Activated T-cell treated with anti-CD3 and anti-CD28 coated beads, Interleukin-2, amount 50 U/mL, for 4 hours (primary cell): Measurements from ENCODE around the gene PLEKHA3. TPM values are rescaled to one million over a fixed set of nuclear protein-coding genes. Genes with fewer than 3 reads are reported as not detected.

Experiments used
- ATAC-seq, 2 donors: fragments of 200-7000 bp; cut with Tn5 transposase; one replicate each; pipeline ENCODE4 v1.10.0; 2021
- DNase-seq: peaks from one replicate; pipeline ENCODE4 v3.0.0-alpha.2; 2020
- H3K27me3 Mint-ChIP-seq: one replicate; pipeline ENCODE4 v1.8.0; 2021; ENCODE audit warnings: low read depth, mixed read lengths
- H3K36me3 Mint-ChIP-seq: one replicate; pipeline ENCODE4 v1.8.0; 2022; ENCODE audit warnings: mixed read lengths; ENCODE audit not compliant: insufficient read depth
- H3K4me1 Mint-ChIP-seq: one replicate; pipeline ENCODE4 v1.8.0; 2021; ENCODE audit warnings: low read depth, mixed read lengths
- H3K4me3 Mint-ChIP-seq: one replicate; pipeline ENCODE4 v1.8.0; 2021; ENCODE audit warnings: mild to moderate bottlenecking, moderate library complexity, mixed read lengths
- H3K9me3 Mint-ChIP-seq: one replicate; pipeline ENCODE4 v1.8.0; 2021; ENCODE audit warnings: mixed read lengths
- total RNA-seq, 3 donors: library from RNA; stranded (reverse); gene quantifications; one replicate each; pipeline ENCODE4 v1.2.1, GENCODE V29; 2021

The PLEKHA3 gene
- total RNA-seq, 3 donors from 2014 or later: 24.8 to 28.1 (median 26.6) TPM

DNA sequence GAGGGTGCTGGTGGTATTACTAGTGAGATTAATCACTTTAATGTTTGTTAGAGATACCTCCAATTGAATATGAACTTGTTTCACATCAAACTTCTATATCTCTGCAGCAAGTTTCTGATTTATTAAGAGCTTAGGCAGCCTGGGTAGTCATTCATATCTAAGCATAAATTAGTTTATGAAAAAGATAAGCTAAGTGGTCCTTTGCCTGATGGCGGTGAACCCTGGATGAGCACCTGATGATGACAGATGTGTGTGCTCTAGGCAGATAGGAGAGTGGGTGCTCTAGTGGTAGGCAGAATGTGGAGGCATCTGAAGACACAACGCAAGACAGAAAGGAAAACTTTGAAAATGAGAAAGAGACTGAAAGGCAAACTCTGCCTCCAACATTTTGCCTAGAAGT lies 6.9 kb upstream of the PLEKHA3 start:
- ATAC-seq: no peak
- Mint-ChIP-seq H3K27me3 (no peaks in the 10 kb centered on the region), H3K9me3 (no peaks in the 10 kb centered on the region), H3K36me3 (no peaks in the 10 kb centered on the region), H3K4me1 (peaks cover 3% of the 10 kb centered on the region), H3K4me3 (no peak overlapping the region)
- DNase-seq: no peak

DNA sequence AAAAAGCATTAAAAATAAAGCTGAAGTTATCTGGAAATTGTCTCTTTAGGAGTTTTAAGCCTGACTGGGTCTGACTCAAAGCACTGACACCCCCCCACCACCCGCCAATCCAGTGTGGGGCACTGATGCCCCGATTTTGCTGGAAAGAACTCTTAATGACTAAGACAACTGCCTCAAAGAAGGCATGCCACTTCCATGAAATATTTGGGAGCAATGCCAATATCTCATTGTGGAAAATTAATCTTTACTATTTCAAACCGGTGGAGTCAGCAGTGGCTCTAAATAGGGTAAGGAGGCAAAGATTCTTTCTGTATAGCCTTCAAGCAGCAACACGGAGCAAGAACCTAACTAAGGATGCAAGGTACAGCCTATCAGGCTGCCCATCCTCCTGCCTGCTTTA lies 6.3 kb upstream of the PLEKHA3 start:
- no peak overlapping the region for H3K4me3 Mint-ChIP-seq
- ATAC-seq (no peak), DNase-seq (no peak)
- no peaks in the 10 kb centered on the region for H3K36me3 Mint-ChIP-seq
- H3K9me3 Mint-ChIP-seq: no peaks in the 10 kb centered on the region
- H3K27me3 Mint-ChIP-seq: no peaks in the 10 kb centered on the region
- H3K4me1 Mint-ChIP-seq: peaks cover 8% of the 10 kb centered on the region

DNA sequence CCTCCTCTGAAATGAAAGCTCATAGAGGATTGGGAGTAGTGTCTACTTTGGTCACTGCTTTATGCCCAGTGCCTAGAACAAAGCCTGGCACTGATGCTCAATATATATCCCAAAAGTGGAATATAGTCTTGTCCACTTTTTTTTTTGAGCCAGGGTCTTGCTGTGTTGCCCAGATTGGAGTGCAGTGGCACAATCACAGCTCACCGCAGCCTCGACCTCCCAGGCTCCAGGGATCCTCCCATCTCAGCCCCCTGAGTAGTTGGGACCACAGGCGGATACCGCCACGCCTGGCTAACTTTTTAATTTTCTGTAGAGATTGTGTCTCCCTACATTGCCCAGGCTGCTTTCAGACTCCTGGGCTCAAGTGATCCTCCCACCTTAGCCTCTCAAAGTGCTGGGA lies 5.7 kb upstream of the PLEKHA3 start:
- no peaks in the 10 kb centered on the region for H3K9me3 Mint-ChIP-seq
- DNase-seq (no peak), ATAC-seq (no peak)
- H3K4me1 Mint-ChIP-seq: peaks cover 15% of the 10 kb centered on the region
- no peaks in the 10 kb centered on the region for H3K27me3 Mint-ChIP-seq
- H3K36me3 Mint-ChIP-seq: no peaks in the 10 kb centered on the region
- no peak overlapping the region for H3K4me3 Mint-ChIP-seq

GRCh38 chr2:178476477-178476876 lies 3.8 kb upstream of the PLEKHA3 start:
- Mint-ChIP-seq H3K4me3 (no peak overlapping the region), H3K4me1 (peaks cover 21% of the 10 kb centered on the region), H3K9me3 (no peaks in the 10 kb centered on the region), H3K27me3 (no peaks in the 10 kb centered on the region), H3K36me3 (no peaks in the 10 kb centered on the region)
- no peak for ATAC-seq
- no peak for DNase-seq

DNA sequence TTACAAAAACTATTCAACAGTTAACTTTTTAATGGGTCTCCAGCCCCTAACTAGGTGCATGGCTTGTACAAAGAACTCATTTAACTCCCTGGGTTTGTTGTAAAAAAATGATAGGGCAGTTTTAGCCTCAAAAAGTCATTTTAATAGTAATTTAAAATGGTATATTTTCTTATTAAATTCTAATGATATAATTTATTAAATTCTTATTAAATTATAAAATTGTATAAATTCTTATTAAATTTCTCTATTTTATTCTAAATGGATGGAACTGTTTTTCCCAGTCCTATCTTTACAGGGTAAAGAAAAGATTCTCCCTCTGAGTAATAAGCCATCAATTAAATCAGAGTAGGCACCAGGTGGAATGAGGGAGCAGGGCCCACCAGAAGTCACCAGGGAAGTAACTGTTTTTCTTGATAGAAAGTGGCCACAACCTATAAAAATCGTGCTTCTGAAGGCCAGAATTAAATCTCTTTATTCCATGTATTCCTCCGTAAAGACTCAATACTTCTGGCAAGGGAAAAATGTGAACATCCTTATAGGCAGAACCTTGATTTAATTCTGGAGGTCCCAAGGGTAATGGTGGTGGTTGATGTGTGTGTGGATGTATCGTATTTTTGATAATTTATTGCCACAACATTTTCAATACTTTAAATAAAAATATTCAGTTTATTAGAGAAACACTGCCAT lies 2.7 kb upstream of the PLEKHA3 start:
- ATAC-seq (no peak), DNase-seq (no peak)
- Mint-ChIP-seq H3K36me3 (no peaks in the 10 kb centered on the region), H3K4me3 (peak overlapping the region; percentile 97), H3K27me3 (no peaks in the 10 kb centered on the region), H3K4me1 (peaks cover 32% of the 10 kb centered on the region), H3K9me3 (no peaks in the 10 kb centered on the region)

GRCh38 chr2:178478130-178478438 lies 2.2 kb upstream of the PLEKHA3 start:
- ATAC-seq: no peak
- H3K27me3 Mint-ChIP-seq: no peaks in the 10 kb centered on the region
- H3K4me1 Mint-ChIP-seq: peaks cover 36% of the 10 kb centered on the region
- DNase-seq: no peak
- no peaks in the 10 kb centered on the region for H3K36me3 Mint-ChIP-seq
- H3K9me3 Mint-ChIP-seq: no peaks in the 10 kb centered on the region
- H3K4me3 Mint-ChIP-seq: peak overlapping the region; percentile 97

GRCh38 chr2:178478439-178479274 lies 1.6 kb upstream of the PLEKHA3 start, which contains the start of gene FKBP7:
Gene FKBP7, minus strand, starts transcription at chr2:178478600. Its CDS starts 101 bp downstream, at chr2:178478499.
- ATAC-seq (peak; percentile 72 to 77), DNase-seq (peak; percentile 79)
- Mint-ChIP-seq H3K9me3 (no peaks in the 10 kb centered on the region), H3K4me1 (peaks cover 37% of the 10 kb centered on the region), H3K36me3 (no peaks in the 10 kb centered on the region), H3K4me3 (peak within 1 kb of the TSS; percentile 97), H3K27me3 (no peaks in the 10 kb centered on the region)

DNA sequence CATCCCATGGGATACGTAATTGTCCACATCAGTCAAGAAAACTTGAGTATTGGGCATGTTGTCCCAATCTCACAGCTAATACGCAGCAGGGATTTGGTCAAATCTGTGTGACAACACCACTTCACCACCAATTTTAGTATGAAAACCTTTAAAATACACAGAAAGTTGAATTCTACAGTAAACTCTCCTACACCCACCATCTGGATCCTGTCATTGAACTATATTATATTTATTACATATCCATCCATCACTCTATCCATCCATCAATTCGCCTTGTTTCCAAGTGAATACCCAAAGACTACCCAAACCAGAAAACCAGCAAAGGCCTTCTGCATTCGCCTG lies 1.0 kb upstream of the PLEKHA3 start:
- ATAC-seq (no peak), DNase-seq (no peak)
- no peaks in the 10 kb centered on the region for H3K9me3 Mint-ChIP-seq
- H3K27me3 Mint-ChIP-seq: no peaks in the 10 kb centered on the region
- peaks cover 38% of the 10 kb centered on the region for H3K4me1 Mint-ChIP-seq
- H3K36me3 Mint-ChIP-seq: no peaks in the 10 kb centered on the region
- H3K4me3 Mint-ChIP-seq: peak overlapping the region; percentile 97

DNA sequence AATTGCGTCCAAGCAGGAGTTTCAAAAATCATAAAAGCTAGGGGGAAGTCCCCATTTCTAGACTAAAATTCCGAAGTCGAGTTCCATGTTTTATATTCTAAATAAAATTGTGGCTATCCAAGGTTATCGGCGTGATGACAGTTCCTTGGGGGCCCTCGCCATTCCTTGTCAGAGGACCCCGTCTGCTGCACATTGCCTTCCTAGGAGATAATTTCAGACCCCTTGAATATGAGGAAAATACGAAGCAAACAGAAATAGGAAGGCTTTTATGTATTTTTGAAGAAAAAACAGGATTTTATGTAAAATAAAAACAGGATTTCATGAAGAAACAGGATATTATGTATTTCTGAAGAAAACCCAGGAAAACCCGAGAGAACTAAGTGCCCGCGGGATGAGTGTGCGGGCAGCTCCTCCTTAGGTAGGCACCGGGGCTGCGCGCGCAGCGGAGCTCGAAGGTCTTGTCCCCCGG lies 465 bp upstream of the PLEKHA3 start:
- peaks cover 43% of the 10 kb centered on the region for H3K4me1 Mint-ChIP-seq
- H3K9me3 Mint-ChIP-seq: no peaks in the 10 kb centered on the region
- ATAC-seq: no peak
- H3K27me3 Mint-ChIP-seq: no peaks in the 10 kb centered on the region
- H3K4me3 Mint-ChIP-seq: peak overlapping the region; percentile 97
- no peak for DNase-seq
- peaks cover 3% of the 10 kb centered on the region for H3K36me3 Mint-ChIP-seq

DNA sequence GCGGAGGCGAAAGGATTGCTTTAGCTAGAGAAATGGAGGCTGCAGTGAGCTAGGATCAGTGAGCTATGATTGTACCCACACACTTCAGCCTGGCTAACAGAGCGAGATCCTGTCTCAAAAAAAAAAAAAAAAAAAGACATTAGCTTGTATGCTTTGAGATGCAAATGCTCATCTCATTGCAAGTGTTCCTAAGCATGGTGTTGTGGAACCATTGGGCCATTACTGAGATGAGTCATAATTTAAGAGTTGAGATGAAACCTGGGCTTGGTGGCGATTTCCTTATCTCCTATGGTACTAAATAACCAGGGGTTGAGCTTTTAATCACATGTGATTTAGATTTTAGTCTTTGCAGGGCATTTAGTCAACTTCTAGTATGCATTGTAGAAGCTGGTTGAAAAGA lies 2.2 kb downstream of the PLEKHA3 start:
- H3K4me3 Mint-ChIP-seq: peak overlapping the region; percentile 92
- H3K27me3 Mint-ChIP-seq: no peaks in the 10 kb centered on the region
- DNase-seq: no peak
- peaks cover 50% of the 10 kb centered on the region for H3K4me1 Mint-ChIP-seq
- peaks cover 20% of the 10 kb centered on the region for H3K36me3 Mint-ChIP-seq
- no peaks in the 10 kb centered on the region for H3K9me3 Mint-ChIP-seq
- no peak for ATAC-seq

GRCh38 chr2:178484245-178485041 lies 4.2 kb downstream of the PLEKHA3 start:
- H3K9me3 Mint-ChIP-seq: no peaks in the 10 kb centered on the region
- peaks cover 31% of the 10 kb centered on the region for H3K36me3 Mint-ChIP-seq
- DNase-seq: no peak
- no peak overlapping the region for H3K4me3 Mint-ChIP-seq
- no peaks in the 10 kb centered on the region for H3K27me3 Mint-ChIP-seq
- ATAC-seq: no peak
- peaks cover 42% of the 10 kb centered on the region for H3K4me1 Mint-ChIP-seq

GRCh38 chr2:178485356-178485755 lies 5.1 kb downstream of the PLEKHA3 start:
- DNase-seq (no peak), ATAC-seq (no peak)
- no peak overlapping the region for H3K4me3 Mint-ChIP-seq
- no peaks in the 10 kb centered on the region for H3K27me3 Mint-ChIP-seq
- peaks cover 39% of the 10 kb centered on the region for H3K36me3 Mint-ChIP-seq
- H3K4me1 Mint-ChIP-seq: peaks cover 41% of the 10 kb centered on the region
- H3K9me3 Mint-ChIP-seq: no peaks in the 10 kb centered on the region

DNA sequence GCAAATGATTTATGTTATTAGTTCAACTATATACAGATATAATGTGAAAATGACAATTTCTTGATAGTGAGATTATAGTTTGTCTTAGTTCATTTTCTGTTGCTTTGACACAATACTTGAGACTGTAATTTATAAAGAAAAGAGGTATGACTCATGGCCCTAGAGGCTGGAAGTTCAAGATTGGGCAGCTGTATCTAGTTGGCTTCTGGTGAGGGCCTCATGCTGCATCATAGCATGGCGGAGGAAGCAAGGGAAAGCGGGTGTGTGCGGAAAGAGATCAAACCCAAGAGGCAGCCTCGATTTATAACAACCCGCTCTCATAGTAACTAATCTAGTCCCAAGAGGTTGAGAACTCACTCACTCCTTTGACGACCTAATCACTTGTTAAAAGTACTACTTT lies 11.4 kb downstream of the PLEKHA3 start:
- no peak overlapping the region for H3K4me3 Mint-ChIP-seq
- no peaks in the 10 kb centered on the region for H3K27me3 Mint-ChIP-seq
- H3K36me3 Mint-ChIP-seq: peaks cover 61% of the 10 kb centered on the region
- DNase-seq (no peak), ATAC-seq (no peak)
- H3K4me1 Mint-ChIP-seq: peaks cover 11% of the 10 kb centered on the region
- no peaks in the 10 kb centered on the region for H3K9me3 Mint-ChIP-seq

- H3K4me1 Mint-ChIP-seq: peaks cover 1% of the 10 kb centered on the region
- ATAC-seq: no peak
- no peaks in the 10 kb centered on the region for H3K27me3 Mint-ChIP-seq
- H3K9me3 Mint-ChIP-seq: no peaks in the 10 kb centered on the region
- DNase-seq: no peak
- H3K4me3 Mint-ChIP-seq: no peak overlapping the region
- H3K36me3 Mint-ChIP-seq: peaks cover 59% of the 10 kb centered on the region
Measured at GRCh38 chr2:178496049-178496448, 15.8 kb downstream of the PLEKHA3 start.
